GM12872 (cell line): Measurements from ENCODE around the gene SSNA1.

Experiments
- TF ChIP-seq, protein P1 (sequence below): IDR thresholded peaks from 3 replicates; pipeline ENCODE4 v1.5.1; 2011; ENCODE audit warnings: low read depth, mild to moderate bottlenecking, low read length, moderate library complexity; ENCODE audit not compliant: insufficient read depth

SSNA1 gene

DNA sequence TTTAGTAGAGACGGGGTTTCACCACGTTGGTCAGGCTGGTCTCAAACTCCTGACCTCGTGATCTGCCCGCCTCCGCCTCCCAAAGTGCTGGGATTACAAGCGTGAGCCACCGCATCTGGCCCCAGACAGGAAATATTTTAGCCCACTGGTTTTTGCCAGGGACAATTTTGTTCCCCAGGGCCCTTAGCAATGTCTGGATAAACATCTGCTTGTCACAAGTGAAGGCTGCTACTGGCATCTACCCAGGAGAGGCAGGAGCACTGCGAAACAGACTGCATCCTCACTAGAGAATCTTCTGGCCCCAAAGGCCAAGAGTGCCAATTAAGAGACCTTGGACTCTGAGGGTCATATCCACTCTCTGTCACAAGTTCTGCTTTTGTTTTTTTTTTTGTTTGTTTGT is 14.5 kb downstream of the SSNA1 start:
- TF ChIP-seq, protein P1, sequence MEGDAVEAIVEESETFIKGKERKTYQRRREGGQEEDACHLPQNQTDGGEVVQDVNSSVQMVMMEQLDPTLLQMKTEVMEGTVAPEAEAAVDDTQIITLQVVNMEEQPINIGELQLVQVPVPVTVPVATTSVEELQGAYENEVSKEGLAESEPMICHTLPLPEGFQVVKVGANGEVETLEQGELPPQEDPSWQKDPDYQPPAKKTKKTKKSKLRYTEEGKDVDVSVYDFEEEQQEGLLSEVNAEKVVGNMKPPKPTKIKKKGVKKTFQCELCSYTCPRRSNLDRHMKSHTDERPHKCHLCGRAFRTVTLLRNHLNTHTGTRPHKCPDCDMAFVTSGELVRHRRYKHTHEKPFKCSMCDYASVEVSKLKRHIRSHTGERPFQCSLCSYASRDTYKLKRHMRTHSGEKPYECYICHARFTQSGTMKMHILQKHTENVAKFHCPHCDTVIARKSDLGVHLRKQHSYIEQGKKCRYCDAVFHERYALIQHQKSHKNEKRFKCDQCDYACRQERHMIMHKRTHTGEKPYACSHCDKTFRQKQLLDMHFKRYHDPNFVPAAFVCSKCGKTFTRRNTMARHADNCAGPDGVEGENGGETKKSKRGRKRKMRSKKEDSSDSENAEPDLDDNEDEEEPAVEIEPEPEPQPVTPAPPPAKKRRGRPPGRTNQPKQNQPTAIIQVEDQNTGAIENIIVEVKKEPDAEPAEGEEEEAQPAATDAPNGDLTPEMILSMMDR = no peak

DNA sequence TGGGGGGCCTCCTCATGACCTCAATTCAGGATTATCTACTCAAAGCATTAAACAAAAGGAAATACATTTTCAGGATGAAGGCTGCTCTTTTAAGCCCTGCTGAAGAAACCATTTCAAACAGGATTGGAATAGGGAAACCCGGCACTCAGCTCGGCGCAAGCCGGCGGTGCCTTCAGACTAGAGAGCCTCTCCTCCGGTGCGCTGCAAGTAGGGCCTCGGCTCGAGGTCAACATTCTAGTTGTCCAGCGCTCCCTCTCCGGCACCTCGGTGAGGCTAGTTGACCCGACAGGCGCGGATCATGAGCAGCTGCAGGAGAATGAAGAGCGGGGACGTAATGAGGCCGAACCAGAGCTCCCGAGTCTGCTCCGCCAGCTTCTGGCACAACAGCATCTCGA is 16.3 kb downstream of the SSNA1 start:
- TF ChIP-seq, protein P1 = no peak

DNA sequence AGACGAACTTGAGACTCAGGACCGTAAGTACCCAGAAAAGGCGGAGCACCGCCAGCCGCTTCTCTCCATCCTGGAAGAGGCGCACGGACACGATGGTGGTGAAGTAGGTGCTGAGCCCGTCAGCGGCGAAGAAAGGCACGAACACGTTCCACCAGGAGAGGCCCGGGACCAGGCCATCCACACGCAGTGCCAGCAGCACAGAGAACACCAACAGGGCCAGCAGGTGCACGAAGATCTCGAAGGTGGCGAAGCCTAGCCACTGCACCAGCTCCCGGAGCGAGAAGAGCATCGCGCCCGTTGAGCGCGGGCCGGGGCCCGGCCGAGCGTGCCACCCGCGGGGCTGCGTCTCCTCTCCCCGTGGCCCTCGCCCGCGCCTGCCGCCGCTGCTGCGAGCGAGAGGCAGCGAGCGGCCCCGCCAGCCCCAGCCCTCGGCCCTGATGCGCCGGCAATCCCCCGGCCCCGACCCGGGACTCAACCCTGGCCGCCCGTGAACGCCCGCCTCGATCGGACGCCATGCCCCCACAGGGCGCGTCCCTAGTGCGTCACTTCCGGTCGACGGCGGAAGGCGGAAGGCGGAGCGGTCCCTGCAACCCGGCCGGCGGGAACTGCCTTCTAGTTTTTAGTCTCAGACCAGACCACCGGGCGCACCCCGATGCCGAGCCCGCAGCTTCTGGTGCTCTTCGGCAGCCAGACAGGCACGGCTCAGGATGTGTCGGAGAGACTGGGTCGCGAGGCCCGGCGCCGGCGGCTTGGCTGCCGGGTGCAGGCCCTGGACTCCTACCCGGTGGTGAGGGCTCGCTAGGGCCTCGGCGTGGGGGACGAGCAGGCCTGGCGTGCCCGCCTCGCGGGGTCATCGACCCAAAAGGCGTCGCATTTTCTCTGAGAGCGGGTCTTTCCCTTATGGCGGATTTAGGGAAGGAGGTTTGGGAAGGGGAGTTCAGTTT is 16.9 kb downstream of the SSNA1 start, which contains the start of the genes NDOR1 and TMEM203:
Gene NDOR1, plus strand, starts transcription at position 575 of the 944 bp plus-strand sequence. Its CDS starts 78 bp downstream, at position 653.
Gene TMEM203, minus strand, starts transcription at position 523 of the 944 bp plus-strand sequence. Its CDS starts 234 bp downstream, at position 289.
- TF ChIP-seq, protein P1 = no peak

DNA sequence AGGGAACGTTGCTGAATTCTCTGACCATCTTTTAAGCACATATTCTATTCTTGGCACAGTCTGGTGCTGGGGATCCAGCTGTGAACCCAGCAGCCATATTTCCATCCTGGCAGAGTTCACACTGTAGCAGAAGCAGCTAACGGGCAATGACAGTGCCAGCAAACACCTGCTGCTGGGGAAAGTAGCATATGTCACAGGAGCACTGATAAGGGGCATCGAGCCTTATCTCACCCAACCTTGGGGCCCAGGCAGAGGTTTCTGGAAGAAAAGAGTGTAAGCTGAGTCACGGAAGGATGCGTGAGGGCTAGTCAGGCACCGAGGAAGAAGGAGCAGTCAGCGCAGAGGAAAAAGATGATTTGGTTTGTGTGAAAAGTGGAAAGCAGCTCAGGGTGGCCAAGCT is 18.1 kb downstream of the SSNA1 start:
- TF ChIP-seq, protein P1 = no peak

DNA sequence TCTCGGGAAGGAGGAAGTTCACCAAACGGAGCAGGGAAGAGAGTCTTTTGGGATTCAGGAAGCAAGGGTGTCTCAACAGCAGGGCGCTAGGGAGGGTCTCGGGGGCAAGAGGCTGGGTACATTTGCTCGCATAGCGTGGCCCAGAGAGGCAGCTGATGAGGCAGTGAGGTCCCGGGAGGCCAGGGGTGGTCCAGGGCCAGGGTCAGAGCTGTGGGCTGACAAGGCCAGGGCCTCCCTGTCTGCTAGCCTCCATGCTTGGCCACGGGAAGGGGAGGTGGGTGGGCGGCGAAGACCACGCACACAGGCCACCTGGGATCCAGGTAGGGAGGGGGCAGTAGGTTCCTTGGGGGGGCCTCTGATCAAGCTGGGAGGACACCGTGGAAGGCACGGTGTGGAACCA is 23.1 kb downstream of the SSNA1 start:
- TF ChIP-seq, protein P1 = no peak

DNA sequence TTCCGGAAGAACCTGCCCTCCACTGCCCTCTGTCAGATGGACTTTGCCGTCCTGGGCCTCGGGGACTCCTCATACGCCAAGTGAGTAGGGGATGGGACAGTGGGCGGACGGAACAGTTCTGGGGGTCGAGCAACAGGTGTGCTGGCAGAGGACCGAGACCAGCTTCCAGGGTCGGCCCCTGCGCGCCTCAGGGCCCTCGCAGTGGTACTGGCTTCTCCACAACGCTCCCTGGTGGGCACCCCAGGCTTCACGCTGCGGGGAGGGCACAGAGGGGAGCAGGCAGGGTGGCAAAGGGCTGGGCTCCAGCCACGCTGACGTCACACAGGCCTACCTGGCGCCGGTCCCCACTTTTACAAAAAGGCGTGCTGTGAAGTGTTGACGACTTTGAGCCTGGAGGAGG is 24.0 kb downstream of the SSNA1 start:
- TF ChIP-seq, protein P1 = no peak

DNA sequence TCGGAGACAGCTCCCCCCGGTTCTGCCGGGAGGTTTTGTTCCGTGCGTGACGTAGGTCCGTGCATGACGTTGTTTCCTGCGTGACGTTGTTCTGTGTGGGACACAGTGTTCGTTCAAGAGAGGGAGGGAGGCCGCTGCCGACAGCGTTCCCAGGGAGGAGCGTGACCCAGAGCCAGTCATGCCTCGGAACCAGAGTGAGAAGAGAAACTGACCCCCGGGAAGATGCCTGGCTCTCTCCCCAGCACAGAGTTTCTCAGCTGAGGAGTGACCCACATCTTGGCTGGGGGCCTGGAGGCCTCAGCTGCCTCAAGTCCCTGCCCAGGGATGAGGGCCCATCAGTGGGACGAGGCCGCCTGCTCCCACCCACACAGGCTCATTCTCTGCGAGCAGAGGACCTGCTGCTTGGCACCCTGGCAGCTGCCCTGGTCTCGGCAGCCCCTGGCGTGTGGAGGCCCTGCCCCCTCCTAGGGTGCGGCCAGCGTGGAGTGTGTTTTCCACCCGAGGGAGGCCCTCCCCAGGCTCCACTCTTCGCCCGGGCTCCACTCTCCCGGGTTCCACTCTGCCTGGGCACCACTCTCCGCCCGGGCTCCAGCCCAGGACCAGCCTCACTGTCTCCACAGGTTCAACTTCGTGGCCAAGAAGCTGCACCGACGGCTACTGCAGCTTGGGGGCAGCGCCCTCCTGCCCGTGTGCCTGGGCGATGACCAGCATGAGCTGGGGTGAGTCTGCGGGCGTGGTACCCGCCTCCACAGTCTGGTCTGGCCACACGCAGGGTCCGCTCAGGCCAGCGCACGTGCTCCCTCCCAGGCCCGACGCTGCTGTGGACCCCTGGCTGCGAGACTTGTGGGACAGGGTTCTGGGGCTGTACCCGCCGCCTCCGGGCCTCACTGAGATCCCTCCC is 24.9 kb downstream of the SSNA1 start:
- TF ChIP-seq, protein P1 = 0 out of 3 replicates have a peak, but pooled peaks have one; percentile 15
